ENCODE data around the gene COL9A3.

Gene COL9A3

DNA sequence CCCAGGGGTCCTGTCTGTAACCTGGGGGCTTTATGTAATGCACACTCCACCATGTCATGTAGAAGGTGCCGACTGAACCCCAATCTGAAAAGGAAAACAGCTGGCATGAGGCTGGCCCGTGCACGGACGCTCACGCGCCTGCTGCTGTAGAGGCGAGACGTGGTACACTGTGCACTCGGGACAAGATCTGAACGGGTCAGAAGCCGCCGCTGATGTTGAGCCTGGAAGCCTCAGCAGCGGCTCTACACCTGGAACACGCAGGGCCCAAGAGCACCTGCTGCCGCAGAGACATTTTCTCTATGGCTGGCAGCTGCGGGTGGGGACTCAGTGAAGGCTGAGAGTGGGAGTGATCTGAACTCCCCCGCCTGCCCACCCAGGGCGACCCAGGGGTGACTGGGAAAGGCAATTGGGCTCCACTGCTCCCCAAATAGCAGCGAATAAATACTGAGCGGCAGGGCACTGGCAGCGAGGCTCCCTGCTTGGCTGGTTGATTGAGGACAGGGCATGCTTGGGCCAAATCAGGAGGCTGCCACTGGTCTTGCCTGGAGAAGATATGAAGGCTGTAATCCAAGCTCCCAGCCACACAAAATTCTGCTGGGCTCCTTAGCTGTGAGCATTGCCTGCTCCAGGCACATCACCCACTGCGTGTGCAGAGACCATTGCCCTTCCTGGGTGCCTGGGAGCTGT lies 14.7 kb upstream of the COL9A3 start:
- TF ChIP-seq YY1 (IDR thresholded peaks at IDR 0.05; ENCODE audit: low read depth), result no peak
- TF ChIP-seq TCF12 (IDR thresholded peaks at IDR 0.05; ENCODE audit: low read depth), result no peak
- TF ChIP-seq TAF1 (IDR thresholded peaks at IDR 0.05; ENCODE audit: low read depth), result no peak
- TF ChIP-seq, protein P1, sequence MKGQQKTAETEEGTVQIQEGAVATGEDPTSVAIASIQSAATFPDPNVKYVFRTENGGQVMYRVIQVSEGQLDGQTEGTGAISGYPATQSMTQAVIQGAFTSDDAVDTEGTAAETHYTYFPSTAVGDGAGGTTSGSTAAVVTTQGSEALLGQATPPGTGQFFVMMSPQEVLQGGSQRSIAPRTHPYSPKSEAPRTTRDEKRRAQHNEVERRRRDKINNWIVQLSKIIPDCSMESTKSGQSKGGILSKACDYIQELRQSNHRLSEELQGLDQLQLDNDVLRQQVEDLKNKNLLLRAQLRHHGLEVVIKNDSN (IDR thresholded peaks at IDR 0.05), result no peak
- no peak for TF ChIP-seq ZBTB7A (IDR thresholded peaks at IDR 0.05; ENCODE audit: low read depth)
- no peak for TF ChIP-seq EGR1 (IDR thresholded peaks at IDR 0.05)
- no peak for TF ChIP-seq CEBPB (IDR thresholded peaks at IDR 0.05)
- no peak for TF ChIP-seq RAD21 (IDR thresholded peaks at IDR 0.05; ENCODE audit: low read depth)
- no peak for TF ChIP-seq EP300 (IDR thresholded peaks at IDR 0.05; ENCODE audit: borderline replicate concordance)
- no peak for TF ChIP-seq NFIC (IDR thresholded peaks at IDR 0.05)
- TF ChIP-seq CREB1 (IDR thresholded peaks at IDR 0.05; ENCODE audit: low read depth), result no peak
- TF ChIP-seq FOXM1 (IDR thresholded peaks at IDR 0.05; ENCODE audit: borderline replicate concordance, low read depth), result no peak
- TF ChIP-seq, protein P2, sequence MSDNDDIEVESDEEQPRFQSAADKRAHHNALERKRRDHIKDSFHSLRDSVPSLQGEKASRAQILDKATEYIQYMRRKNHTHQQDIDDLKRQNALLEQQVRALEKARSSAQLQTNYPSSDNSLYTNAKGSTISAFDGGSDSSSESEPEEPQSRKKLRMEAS (IDR thresholded peaks at IDR 0.05), result no peak
- no peak for TF ChIP-seq TEAD4 (IDR thresholded peaks at IDR 0.05)
- TF ChIP-seq, protein P3, sequence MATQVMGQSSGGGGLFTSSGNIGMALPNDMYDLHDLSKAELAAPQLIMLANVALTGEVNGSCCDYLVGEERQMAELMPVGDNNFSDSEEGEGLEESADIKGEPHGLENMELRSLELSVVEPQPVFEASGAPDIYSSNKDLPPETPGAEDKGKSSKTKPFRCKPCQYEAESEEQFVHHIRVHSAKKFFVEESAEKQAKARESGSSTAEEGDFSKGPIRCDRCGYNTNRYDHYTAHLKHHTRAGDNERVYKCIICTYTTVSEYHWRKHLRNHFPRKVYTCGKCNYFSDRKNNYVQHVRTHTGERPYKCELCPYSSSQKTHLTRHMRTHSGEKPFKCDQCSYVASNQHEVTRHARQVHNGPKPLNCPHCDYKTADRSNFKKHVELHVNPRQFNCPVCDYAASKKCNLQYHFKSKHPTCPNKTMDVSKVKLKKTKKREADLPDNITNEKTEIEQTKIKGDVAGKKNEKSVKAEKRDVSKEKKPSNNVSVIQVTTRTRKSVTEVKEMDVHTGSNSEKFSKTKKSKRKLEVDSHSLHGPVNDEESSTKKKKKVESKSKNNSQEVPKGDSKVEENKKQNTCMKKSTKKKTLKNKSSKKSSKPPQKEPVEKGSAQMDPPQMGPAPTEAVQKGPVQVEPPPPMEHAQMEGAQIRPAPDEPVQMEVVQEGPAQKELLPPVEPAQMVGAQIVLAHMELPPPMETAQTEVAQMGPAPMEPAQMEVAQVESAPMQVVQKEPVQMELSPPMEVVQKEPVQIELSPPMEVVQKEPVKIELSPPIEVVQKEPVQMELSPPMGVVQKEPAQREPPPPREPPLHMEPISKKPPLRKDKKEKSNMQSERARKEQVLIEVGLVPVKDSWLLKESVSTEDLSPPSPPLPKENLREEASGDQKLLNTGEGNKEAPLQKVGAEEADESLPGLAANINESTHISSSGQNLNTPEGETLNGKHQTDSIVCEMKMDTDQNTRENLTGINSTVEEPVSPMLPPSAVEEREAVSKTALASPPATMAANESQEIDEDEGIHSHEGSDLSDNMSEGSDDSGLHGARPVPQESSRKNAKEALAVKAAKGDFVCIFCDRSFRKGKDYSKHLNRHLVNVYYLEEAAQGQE (IDR thresholded peaks at IDR 0.05; ENCODE audit: low read depth), result no peak

DNA sequence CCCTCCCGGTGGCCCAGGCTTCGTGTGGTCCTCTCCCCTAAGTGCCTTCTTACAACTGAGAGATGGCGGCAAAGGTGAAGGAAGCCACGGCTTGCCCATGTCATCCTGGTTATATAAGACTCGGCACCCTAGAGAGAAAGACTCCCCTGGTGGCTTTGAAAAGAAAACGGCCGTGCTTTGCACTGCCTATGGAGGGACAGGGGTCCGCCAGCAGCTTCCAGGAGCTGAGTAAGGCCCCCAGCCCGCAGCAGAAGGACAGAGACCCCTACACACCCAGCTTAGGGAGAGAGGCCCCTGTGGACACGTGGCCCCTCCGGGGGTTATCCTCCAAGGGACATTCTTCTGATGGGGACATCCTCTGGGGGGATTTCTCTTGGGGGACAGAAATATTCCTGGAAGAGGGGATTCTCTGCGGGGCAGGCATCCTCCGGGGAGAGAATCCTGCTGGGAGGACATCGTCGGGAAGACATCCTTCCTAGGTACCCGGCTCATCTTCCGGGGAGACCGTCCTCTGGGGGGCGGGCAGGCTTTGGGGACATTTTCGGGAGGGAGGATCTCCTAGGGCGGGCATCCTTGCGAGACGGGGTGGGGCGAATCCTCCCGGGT lies 12.7 kb upstream of the COL9A3 start:
- TF ChIP-seq TCF12 (IDR thresholded peaks at IDR 0.05; ENCODE audit: low read depth) (no peak), EP300 (IDR thresholded peaks at IDR 0.05; ENCODE audit: borderline replicate concordance) (no peak), CEBPB (IDR thresholded peaks at IDR 0.05) (no peak), TAF1 (IDR thresholded peaks at IDR 0.05; ENCODE audit: low read depth) (no peak), CREB1 (IDR thresholded peaks at IDR 0.05; ENCODE audit: low read depth) (no peak), EGR1 (IDR thresholded peaks at IDR 0.05) (no peak), YY1 (IDR thresholded peaks at IDR 0.05; ENCODE audit: low read depth) (no peak), ZBTB7A (IDR thresholded peaks at IDR 0.05; ENCODE audit: low read depth) (no peak), NFIC (IDR thresholded peaks at IDR 0.05) (no peak), FOXM1 (IDR thresholded peaks at IDR 0.05; ENCODE audit: borderline replicate concordance, low read depth) (no peak), RAD21 (IDR thresholded peaks at IDR 0.05; ENCODE audit: low read depth) (no peak), TEAD4 (IDR thresholded peaks at IDR 0.05) (no peak)
- TF ChIP-seq, protein P1 (IDR thresholded peaks at IDR 0.05), result no peak
- TF ChIP-seq, protein P3 (IDR thresholded peaks at IDR 0.05; ENCODE audit: low read depth), result no peak
- TF ChIP-seq, protein P2 (IDR thresholded peaks at IDR 0.05), result no peak

DNA sequence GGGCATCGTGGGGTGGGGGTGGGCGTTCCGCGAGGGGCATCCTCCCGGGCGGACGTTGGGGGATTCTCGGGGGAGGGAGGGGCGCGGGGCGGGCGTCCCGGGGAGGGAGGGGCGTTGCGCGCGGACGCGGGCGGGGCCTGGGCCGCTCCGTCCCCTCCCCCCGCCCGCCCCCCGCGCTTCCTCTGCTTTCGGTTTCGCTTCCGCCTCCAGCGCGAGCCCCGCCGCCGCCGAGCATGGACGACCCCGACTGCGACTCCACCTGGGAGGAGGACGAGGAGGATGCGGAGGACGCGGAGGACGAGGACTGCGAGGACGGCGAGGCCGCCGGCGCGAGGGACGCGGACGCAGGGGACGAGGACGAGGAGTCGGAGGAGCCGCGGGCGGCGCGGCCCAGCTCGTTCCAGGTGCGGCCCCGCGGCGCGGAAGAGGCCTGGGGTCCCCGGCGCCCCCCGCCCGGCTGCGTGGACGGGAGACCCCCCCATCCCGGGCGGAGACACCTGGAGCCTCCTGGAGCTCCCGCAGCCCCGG lies 12.2 kb upstream of the COL9A3 start, which contains the start of gene OGFR:
Gene OGFR (plus strand): TSS at position 209 of the 528 bp plus-strand sequence. CDS start 25 bp downstream, at position 234.
- TF ChIP-seq RAD21 (IDR thresholded peaks at IDR 0.05; ENCODE audit: low read depth), result no peak
- TF ChIP-seq, protein P3 (IDR thresholded peaks at IDR 0.05; ENCODE audit: low read depth), result no peak
- TF ChIP-seq, protein P1 (IDR thresholded peaks at IDR 0.05), result no peak
- TF ChIP-seq TAF1 (IDR thresholded peaks at IDR 0.05; ENCODE audit: low read depth), result no peak; the same call in 1 of the 2 replicates
- TF ChIP-seq, protein P2 (IDR thresholded peaks at IDR 0.05), result peak; percentile 66
- TF ChIP-seq NFIC (IDR thresholded peaks at IDR 0.05), result no peak
